ENCODE results near the gene FAM114A1.
"Not testable (repeated sequence)": the region's sequence is repeated elsewhere in the genome, so short reads cannot be mapped to it uniquely, and the experiment has no call there.

Gene FAM114A1

GRCh38 chr4:38940476-38940875, 72.9 kb downstream of the FAM114A1 start:
- DNase-seq = no peak

- DNase-seq = not testable (repeated sequence)
Measured at GRCh38 chr4:38941906-38942305, 74.3 kb downstream of the FAM114A1 start.

- DNase-seq = peak; percentile 86
Measured at GRCh38 chr4:38943343-38943742, 75.7 kb downstream of the FAM114A1 start.

- no peak for DNase-seq
Measured at GRCh38 chr4:38944440-38944839, 76.8 kb downstream of the FAM114A1 start.

GRCh38 chr4:38946919-38947318, 79.3 kb downstream of the FAM114A1 start:
- DNase-seq = no peak

GRCh38 chr4:38948551-38948950, 80.9 kb downstream of the FAM114A1 start:
- peak; percentile 71 for DNase-seq

- DNase-seq = no peak
Measured at GRCh38 chr4:38949411-38950051, 81.9 kb downstream of the FAM114A1 start.

GRCh38 chr4:38950159-38950558, 82.6 kb downstream of the FAM114A1 start:
- DNase-seq = no peak

GRCh38 chr4:38950734-38951133, 83.1 kb downstream of the FAM114A1 start:
- no peak for DNase-seq

GRCh38 chr4:38951598-38951997, 84.0 kb downstream of the FAM114A1 start:
- no peak for DNase-seq

GRCh38 chr4:38952017-38952416, 84.4 kb downstream of the FAM114A1 start:
- DNase-seq = no peak

GRCh38 chr4:38954727-38955126, 87.1 kb downstream of the FAM114A1 start:
- DNase-seq = no peak

- DNase-seq = no peak
Measured at GRCh38 chr4:38955957-38956356, 88.4 kb downstream of the FAM114A1 start.

GRCh38 chr4:38957261-38957815, 89.7 kb downstream of the FAM114A1 start:
- DNase-seq = no peak

GRCh38 chr4:38957893-38958292, 90.3 kb downstream of the FAM114A1 start:
- DNase-seq = no peak

- no peak for DNase-seq
Measured at GRCh38 chr4:38958453-38959190, 91.0 kb downstream of the FAM114A1 start.

GRCh38 chr4:38959248-38959647, 91.6 kb downstream of the FAM114A1 start:
- DNase-seq = not testable (repeated sequence)

GRCh38 chr4:38964942-38965775, 97.6 kb downstream of the FAM114A1 start:
- DNase-seq = no peak

- DNase-seq = no peak
Measured at GRCh38 chr4:38965866-38966265, 98.3 kb downstream of the FAM114A1 start.

- no peak for DNase-seq
Measured at GRCh38 chr4:38967260-38968095, 99.9 kb downstream of the FAM114A1 start.

GRCh38 chr4:38968668-38969067, 101.1 kb downstream of the FAM114A1 start:
- DNase-seq = no peak

GRCh38 chr4:38976308-38976707, 108.7 kb downstream of the FAM114A1 start:
- no peak for DNase-seq
